HG03175 (cell line): ENCODE data around the gene LRRIQ4.

Source experiments
- ATAC-seq: cut with Tn5 transposase; IDR thresholded peaks from one replicate; pipeline ENCODE4 v1.9.1; 2021; ENCODE audit warnings: mild to moderate bottlenecking, moderate library complexity; ENCODE audit not compliant: unreplicated experiment

Gene LRRIQ4

GRCh38 chr3:169812332-169813235 lies at the start of gene LRRIQ4, which contains the start of gene LRRC34:
LRRIQ4 (plus strand) TSS chr3:169812870; CDS start chr3:169821922, 9,052 bp downstream.
LRRC34 (minus strand) TSS chr3:169812904; CDS start chr3:169812548, 356 bp downstream.
- peak; percentile 58 for ATAC-seq

- peak; percentile 29 for ATAC-seq
Measured at GRCh38 chr3:169764312-169764881, 48.3 kb upstream of the LRRIQ4 start.

DNA sequence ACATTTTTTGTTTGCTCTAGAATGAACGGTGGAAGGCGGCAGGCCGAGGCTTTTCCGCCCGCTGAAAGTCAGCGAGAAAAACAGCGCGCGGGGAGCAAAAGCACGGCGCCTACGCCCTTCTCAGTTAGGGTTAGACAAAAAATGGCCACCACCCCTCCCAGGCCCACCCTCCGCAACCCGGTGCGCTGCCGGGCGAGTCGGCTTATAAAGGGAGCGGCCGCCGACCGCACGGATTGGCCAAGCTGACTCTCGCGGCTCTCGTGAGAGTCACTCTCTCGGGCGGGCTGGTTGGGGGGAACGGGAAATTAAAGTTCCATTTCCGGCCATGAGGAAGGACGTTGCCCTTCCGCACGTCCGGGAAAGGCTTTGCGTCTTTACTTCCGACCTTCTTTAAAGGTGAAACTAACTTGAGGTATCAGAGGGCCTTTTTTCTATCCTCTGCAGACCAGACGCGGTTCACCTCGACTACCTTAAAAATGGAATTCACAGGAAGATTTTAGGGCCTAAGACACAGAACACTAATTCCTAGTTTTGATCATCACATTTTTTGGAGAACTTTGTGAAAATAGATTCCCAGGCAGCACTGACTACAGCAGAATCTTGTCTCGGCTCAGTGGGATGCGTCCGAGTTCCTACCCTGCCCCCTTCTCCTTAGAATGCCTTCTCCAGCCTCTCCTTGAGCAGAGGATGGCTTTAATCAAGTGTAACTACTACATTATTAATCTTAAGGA lies 47.6 kb upstream of the LRRIQ4 start, which contains the start of gene TERC:
TERC (minus strand) TSS at position 179 of the 731 bp plus-strand sequence.
- peak; percentile 85 for ATAC-seq

DNA sequence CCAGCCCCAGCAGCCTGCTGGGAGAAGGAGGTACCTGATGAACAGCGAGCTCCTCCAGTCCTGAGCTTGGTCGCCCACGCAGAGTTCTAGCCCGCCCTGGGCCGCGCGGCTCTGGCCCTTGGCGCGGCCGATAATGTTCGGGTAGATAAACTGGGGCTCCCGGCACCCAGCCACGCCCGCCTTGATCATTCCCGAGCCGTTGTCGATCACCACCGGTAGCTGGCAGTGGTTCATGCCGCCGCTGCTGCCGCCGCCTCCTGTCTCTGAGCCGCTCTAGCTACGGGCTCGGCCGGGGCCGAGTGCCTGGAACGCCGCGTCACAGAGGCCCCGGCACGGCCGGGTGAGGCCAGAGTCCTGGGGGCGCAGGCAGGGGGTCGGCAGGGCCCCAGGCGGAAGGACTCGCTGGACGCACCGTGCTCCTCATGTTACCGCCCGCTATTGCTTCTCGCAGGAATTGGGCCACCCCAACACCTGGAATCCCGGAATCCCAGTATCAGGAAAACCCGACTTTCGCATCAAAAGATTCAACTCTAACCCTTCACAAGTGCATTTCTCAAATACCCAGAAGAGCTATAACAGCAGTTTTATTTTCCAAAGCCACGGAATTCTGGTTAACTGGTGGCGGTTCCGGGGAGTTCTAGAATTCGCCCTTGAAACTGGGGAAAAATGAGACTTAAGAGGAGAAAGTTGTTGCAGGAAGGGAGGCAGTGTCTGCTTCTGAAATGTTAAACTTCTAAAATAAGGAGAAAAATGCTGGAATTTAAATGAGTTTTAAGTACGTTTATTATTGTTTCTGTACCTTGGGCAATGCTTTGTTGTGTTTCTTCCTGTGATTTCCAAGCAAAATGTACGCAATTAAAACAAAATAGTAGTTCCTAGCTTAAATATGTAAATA lies 43.1 kb upstream of the LRRIQ4 start, which contains the start of gene ACTRT3:
ACTRT3 (minus strand) TSS at position 275 of the 895 bp plus-strand sequence; CDS start at position 234, 41 bp downstream.
- ATAC-seq: peak; percentile 21

DNA sequence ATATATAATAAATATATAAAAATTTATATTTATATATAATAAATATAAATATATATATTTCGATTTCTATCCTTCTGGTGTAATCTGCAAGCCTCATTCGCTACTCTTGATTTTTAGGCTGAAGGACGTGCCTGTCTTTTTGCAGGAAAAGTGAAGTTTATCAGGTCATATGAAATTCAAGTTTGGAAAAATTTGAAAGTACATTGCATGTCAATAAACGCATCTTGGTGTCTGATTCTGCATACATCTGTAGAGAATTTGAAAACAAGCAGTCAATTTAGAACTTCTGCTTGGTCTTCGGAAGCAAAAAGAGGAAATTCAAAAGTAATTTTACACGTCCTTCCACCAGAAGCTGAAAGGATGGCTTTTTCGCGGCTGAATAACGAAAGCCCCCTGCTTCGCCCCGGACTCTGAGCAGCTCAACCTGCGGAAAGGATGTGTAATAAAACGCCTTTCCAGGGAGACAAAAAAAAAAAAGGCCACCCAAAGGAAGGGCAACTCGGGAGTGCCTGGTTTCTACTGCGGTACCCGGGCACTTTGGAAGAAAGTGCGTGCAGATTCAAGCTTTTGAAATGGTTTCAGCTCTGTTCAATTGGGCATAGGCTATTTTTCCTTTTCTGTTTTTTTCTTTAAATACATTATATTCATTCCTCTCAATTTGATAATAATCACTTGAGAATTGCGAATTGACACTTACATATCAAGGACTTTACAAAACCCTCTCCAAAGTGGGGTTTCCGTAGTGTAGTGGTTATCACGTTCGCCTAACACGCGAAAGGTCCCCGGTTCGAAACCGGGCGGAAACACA lies 41.0 kb upstream of the LRRIQ4 start:
- ATAC-seq: peak; percentile 19

- peak; percentile 6 for ATAC-seq
Measured at GRCh38 chr3:169772305-169772896, 40.3 kb upstream of the LRRIQ4 start.

DNA sequence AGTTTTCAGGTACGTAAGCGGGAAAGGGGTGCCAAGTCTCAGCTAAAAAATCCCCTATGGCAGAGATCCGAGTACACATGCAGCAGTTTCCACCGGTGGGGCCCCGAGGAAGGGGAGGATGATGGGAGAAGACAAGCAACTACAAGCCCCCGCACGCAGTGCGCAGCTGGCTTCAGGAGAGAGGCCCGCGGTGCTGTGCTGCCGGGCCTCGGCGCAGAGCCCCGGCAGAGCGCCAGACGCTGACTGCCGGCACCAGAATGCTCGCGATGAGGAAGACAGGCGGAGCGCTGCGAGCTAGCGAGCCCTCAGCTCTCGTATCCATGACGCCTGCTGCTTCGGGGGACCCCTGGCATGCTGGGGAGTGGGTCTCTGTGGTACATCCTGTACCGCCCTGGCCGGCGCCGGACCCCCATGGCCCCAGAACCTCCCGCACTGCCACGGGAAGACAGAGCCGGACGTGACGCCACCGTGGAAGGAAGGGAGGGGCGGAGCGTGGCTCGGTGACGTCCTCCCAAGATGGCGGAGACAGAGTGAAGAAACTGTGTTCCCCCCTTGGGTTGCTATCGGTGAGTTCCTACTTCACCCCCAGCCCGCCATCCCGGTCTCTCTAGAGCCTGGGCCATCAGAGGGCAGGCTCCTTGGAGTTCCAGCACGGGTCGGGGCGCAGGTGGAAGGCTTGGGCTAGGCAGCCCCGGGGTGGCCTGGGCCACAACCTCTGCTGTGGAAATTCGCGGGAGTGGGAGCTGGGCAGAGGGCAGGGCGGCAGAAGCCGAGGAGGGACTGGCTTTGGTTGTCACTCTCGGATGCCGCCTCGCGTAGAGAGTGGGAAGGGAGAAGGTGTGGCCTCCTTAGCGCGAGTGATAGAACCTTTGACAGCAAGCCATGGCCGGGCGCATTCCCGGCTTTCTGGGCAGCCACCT lies 39.5 kb upstream of the LRRIQ4 start, which contains the start of gene MYNN:
MYNN (plus strand) TSS at position 500 of the 920 bp plus-strand sequence. CDS start 900 bp downstream, outside the sequence.
- ATAC-seq: peak; percentile 84

DNA sequence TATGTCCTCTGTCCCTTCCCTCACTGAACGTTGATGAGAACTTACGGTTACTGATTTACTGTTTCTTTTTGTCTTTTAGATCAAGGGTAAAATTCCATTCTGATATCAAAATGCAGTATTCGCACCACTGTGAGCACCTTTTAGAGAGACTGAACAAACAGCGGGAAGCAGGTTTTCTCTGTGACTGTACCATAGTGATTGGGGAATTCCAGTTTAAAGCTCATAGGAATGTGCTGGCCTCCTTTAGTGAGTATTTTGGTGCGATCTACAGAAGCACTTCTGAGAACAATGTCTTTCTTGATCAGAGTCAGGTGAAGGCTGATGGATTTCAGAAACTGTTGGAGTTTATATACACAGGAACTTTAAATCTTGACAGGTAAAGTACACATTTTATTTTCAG lies 38.5 kb upstream of the LRRIQ4 start:
- no peak for ATAC-seq

GRCh38 chr3:169777822-169778221 lies 34.8 kb upstream of the LRRIQ4 start:
- ATAC-seq: no peak

DNA sequence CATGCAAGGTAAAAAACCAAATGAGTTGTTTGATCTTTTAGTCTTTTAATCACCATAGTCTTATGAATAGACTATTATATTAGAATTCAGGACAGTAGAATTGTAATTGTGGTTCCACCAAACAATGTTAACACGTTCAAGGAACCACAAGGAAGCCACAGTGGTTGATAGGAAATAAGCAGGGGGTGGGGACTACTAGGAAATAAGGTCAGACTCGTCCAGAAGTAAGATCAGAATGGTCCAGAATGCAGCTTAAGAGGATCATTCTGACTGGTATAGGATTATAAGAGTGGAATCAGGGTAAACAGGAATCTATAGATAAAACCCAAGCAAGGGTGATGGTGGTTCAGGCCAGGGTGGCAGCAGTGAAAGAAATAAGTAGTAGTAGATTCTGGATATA lies 31.9 kb upstream of the LRRIQ4 start:
- ATAC-seq: no peak

GRCh38 chr3:169781209-169781855 lies 31.3 kb upstream of the LRRIQ4 start:
- ATAC-seq: no peak

DNA sequence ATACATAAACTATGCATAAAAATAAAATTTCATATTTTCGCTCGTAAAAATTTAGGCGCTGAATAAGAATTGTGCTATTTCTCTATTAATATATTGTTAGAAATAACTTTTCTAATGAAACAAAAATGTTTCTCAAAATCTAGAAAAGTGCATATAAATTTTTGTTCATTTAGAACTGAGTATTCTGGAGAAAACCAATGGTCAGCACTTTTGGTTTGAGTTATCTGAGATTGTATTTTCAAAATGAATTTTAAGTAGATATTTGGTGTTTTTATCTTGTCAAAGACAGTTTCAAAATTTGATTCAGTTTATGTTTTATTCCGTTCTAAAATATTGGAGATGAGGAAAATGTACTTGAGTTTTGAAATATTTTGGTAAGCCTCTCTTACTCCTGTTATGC lies 25.6 kb upstream of the LRRIQ4 start:
- ATAC-seq: no peak

GRCh38 chr3:169787791-169788190 lies 24.9 kb upstream of the LRRIQ4 start:
- no peak for ATAC-seq

DNA sequence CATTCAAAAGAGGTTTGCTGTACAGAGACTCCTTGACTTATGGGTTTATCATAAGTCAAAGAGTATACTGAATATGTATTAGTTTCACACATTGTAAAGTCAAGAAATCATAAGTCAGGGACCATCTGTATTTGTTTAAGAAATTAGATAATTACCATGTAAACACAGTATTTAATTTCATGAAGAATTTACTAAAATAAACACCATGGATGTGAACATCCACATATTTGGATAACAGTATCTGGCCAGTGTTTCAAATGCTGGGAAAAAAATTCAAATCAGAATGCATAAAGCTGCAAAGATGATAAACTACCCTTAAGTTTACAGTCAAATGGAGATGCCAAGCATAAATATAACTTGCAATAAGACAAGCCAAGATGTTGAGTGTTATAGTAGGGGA lies 22.5 kb upstream of the LRRIQ4 start:
- no peak for ATAC-seq

GRCh38 chr3:169790687-169791429 lies 21.8 kb upstream of the LRRIQ4 start:
- ATAC-seq: no peak

GRCh38 chr3:169792359-169792758 lies 20.3 kb upstream of the LRRIQ4 start:
- ATAC-seq: no peak

DNA sequence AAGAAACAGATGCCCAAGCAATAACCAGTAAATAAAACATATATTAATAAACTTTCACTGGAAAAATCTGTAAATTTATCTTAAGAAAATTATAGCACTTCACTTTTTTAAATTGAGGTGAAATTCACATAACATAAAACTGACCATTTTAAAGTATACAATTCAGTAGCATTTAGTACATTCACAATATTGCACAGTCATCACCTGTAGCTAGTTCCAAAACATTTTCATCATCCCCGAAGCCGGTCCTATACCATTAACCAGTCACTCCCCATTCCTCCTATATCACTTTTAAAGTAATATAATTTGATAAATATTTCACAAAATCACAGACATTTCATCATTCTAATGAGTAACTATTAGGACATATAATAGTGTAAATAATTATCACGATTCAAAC lies 8.0 kb upstream of the LRRIQ4 start:
- ATAC-seq: no peak
